Activated CD4-positive, CD25-positive, alpha-beta regulatory T cell treated with anti-CD3 and anti-CD28 coated beads, Interleukin-2, amount 50 U/mL, for 72 hours (primary cell): ENCODE data around the gene TRAPPC3.

Source experiments
- DNase-seq: peaks from one replicate; pipeline ENCODE4 v3.0.0; 2021

The TRAPPC3 gene

DNA sequence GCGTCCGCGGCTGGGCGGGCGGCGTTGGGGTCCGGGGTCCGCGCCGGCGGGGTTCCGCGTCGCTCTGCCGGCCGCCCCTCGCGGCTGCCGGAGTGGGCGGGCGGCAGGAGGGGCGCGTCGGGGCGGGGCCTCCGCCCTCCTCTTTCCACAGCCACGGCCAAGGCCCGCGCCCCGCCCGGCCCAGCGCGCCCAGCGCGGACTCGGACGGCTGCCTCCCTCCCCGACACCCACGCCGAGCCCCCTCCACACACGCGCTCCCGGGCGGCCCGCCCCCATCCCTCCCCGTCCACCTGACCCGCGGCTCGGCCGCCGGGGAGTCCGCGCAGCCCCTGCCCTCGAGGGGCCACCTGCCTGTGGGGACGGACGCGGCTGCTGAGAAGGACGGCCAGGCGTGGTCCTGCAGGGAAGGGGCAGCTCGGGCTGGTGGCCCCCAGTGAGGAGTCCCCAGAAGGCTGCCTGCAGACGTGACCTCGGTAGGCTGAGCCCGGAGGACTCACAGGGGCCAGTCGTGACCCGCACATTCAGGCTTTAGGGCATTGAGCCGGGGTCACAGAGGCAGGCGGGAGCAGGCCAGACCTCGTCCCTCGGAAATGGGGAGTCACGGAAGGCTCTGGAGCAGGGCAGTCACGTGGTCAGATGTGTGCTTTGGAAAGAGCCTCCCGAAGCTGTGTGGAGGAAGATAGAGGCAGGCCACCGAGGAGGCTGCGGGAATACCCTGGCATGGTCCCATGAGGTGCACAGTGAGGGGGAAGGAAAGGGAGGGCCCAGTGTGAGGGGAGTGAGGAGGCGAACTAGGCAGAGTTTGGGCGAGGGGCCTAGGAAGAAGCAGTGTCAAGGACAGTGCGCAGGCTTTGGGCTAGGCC lies 23.9 kb downstream of the TRAPPC3 start, which contains the start of gene COL8A2:
TSS of gene COL8A2 (minus strand) at position 94 of the 863 bp plus-strand sequence. CDS start 24,980 bp downstream, outside the sequence.
- DNase-seq, result no peak

DNA sequence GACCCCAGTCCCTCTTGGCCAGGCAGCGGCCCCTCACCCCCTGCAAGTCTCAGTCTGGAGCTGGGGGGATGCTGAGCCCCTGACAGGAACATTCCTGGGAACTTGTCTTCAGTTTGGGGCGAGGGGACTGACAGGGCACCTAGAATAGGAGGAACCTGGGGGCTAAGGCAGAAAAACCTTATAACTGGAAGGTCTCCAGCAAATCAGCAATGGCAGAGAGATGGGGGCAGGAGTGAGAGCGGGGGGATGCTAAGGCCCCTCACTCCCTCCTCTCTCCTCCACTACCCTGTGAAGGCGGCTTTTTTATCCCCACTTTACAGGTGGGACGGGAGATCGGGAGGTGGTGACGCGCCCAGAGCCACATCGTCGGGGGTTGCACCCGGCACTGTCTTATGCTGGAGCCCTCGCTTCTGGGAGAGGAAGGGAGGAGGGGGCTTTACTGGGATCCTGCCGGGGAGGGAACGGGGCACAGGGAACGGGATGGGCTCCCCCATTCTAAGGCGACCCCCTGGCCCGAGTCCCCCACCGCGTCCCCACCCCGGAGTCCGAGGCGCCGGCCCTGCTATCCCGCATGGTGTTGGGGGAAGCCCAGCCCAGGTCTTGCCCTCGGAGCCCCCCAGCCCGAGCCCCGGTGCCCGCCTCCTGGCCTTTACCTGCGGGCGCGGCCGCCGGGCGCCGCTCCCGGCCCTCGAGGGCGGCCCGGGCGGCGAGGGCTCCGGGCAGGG lies 24.7 kb downstream of the TRAPPC3 start:
- DNase-seq, result no peak

DNA sequence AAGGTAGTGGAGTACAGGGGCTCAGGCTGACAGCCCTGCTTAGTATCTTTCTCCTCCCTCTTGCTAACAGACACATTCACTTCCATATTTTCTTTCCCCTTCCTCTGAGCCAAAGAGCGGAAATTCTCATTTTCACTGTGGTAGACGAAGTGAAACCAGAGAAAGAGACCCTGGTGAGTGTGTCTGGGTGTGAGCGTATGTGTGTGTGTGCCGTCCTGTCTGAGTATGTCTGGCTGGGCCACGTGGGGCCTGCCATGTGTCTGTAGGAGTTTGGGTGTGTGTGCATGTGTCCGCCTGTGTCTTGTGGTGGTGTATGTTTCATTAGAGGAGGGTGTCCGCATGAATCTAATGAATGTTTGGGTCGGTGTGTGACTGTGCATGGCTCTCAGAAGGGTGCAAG lies 25.9 kb downstream of the TRAPPC3 start:
- DNase-seq, result no peak

DNA sequence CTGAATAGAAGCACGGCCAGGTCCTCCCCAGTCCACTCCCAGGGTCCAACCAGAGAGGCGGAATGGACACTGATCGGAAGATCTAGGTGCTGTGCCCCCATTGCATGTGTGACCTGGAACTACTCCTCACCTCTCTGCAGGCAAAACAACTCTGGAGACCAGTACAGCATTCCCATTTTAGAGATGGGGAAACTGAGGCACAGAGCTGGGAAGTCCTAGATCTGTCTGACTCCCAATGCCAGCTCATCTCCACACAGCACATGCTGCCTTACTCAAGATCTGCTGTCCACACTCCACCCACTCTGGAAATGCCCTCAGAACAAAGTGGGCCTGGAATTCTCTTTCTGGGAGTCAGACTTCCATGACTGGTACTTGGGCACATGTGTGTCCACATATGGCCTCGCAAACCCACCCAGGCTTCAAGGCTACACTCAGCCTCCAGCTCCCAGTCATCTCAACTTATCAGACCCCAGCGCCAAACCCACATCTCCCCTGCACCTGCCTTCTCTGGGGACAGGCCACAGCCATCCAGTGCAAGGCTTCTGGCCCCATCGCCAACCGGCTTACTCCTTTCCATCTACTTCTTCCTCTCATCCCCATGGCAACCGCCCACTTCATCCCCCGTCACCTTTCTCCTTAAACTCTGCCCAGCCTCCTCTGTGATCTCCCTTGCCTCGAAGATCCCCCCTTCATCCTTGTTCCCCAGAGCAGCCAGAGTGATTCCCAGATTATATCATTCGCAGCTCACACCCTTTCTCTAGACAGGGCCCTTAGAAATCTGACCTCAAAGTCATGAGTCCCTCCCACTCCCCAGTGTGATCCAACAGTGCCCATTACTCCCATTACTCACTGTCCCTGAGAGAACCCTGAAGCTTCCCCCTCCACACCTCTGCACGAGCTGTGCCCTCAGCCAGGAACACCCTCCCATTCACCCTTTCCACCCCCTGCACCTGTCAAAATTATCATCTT lies 26.9 kb downstream of the TRAPPC3 start:
- DNase-seq, result no peak

DNA sequence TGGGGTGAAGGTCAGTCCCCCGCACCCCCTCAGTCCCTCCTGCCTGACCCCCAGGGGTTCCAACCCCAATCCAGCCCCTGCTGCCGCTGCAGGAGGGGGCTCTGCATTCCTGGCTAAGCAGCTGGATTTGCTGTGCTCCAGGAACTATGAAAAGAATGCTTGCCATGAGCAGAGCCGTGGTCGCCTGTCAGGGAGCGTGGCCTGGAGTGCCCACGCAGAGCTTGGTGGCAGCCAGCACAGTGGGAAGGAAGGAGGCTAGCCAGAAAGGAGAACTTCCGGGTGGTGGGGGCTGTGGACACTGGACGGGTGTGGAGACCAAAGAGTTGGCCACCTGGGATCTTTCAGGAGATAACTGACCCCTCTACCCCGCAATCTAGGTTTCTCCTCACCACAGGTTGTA lies 29.8 kb downstream of the TRAPPC3 start:
- no peak for DNase-seq

DNA sequence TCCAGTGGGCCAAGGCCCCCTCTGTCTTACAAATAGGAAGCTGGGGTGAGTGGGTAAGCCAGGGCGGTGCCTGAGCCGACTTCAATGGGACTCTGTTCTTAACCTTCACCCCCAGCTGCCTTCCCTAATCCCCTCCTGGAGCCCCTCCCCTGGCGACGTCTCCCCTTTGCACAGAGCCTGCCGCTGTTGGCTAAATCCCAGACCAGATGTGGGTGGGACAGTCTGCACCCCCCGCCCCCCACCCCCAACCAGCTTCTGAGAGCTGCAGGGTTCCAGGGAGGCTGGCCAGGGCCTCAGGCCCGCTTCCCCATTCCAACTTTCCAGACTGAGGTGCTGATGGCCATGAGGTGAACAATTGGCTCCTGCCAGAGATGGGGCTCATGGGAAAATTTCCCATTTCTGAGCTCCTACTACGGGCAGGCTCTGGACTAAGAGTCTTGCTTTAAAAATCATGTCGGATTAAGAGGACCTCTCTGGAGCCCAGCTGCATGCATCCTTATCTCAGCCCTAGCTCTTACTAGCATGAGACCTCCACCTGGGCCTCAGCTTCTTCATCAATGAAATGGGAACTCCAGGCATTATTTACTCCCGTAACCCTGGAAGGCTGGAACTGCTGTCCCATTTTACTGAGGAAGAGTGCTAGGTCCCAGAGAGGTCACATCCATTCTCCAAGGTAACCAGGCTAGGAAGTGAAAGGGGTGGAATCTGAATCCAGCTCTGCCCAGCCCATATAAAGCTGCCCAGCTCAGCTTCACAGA lies 30.7 kb downstream of the TRAPPC3 start:
- DNase-seq, result no peak

DNA sequence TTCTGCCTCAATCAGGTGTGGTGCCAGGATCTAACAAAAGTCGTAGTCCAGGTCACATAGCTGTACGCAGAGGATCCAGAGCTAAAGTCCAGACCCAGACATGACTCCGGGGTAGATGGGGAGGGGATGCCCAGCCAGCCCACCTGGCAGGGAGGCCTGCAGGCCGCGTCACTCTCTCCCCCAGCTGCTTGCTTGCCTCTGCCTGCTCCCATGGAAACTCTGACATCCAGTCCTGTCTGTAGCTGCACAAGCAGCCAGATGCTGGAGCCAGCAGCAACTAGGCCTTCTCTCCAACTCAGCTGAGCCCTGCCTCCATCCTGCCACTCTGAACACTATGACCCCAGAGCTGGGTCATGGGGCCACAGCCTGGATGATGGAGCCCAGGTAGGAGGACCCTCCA lies 32.4 kb downstream of the TRAPPC3 start:
- no peak for DNase-seq

DNA sequence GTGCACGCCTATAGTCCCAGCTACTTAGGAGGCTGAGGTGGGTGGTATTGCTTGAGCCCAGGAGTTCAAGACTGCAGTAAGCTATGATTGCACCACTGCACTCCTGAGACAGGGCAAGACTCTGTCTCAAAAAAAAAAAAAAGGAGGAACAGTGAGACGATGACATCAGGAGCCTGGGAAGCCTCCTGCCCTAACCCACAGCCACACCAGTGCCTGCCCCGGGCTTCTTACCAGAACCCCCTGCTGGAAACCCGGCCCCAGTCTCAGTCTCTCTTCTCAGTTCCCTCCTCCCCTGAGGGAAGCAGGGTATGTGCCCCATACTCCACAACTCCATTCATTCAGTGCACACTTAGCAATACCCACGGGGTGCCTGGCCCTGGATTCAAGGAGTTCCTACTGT lies 33.4 kb downstream of the TRAPPC3 start:
- no peak for DNase-seq

DNA sequence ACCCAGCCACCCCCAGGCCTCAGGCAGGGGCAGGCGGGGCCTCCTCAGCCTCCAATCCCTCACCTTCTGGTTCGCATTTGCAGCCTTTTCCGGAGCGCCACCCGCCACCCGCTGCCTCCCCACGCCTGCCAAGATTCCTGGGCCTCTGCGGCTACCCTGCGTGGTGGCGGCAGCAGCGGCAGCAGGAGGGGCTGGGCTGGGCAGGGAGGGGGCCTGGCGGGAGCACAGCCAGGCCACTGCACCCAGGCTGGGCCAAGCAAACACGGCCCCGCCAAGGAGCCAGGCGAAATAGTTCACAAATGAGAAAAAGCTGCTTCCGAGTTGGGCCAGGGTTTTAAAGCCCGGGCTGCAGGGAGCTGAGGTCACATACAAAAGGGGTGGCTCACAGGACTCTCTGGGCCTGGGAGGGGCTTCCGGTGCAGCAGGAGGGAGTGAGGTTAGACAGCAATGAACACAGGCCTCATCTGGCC lies 34.1 kb downstream of the TRAPPC3 start:
- DNase-seq, result no peak

DNA sequence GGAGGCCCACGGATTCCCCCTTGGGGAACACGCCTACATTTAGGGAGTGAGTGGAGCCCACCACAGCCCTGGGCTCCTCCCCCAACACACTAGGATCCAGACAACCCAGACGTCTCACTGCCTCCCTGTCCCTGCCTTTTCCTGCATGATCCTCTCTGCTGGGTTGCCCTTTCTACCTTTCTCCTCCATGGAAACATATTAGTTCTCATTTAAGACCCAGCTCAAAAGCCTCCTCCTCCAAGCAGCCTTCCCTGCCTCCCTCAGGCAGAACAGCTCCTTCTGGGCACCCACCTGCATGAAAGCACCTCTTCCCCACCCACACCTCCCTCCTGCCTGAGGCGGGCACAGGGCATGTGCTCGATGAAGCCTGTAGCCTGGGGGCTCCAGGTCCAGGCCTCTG lies 34.9 kb downstream of the TRAPPC3 start:
- no peak for DNase-seq

DNA sequence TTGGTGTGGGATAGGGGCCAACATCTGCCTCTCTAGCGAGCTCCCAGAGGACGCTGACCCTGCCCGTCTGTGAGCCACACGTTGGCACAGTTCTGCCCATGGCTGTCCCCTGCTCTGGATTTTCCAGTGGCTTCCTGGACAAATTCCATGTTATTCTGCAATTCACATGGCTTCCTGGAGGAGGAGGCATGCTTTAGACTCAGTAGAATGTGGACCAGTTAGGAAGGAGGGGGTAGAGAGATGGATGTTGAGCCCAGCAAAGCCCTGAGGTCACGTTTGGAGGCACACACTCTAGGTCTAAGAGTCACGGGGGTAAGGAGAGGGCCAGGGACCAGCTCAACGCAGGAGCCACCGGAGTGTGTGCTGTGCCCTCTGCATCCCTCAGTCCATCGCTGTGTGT lies 36.5 kb downstream of the TRAPPC3 start:
- DNase-seq, result no peak

DNA sequence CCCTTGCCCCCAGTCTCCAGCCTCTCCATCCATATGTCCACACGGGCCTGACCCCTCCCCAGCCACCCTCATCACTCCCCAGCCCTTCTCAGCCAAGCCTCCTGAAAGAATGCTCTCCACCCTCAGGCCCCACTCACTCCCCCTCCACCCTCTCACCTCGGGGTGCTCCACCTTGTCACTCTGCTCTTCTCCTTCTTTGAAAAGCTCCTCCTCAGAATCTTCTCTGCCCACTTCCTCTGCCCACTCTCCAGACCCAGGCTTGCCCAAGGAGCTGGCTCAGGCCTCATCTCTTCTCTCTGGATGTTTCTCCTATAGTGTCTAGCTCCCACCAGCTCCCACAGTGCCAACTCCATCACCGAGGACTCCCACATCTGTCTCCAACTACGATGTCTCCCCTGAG lies 38.1 kb downstream of the TRAPPC3 start:
- DNase-seq, result no peak

DNA sequence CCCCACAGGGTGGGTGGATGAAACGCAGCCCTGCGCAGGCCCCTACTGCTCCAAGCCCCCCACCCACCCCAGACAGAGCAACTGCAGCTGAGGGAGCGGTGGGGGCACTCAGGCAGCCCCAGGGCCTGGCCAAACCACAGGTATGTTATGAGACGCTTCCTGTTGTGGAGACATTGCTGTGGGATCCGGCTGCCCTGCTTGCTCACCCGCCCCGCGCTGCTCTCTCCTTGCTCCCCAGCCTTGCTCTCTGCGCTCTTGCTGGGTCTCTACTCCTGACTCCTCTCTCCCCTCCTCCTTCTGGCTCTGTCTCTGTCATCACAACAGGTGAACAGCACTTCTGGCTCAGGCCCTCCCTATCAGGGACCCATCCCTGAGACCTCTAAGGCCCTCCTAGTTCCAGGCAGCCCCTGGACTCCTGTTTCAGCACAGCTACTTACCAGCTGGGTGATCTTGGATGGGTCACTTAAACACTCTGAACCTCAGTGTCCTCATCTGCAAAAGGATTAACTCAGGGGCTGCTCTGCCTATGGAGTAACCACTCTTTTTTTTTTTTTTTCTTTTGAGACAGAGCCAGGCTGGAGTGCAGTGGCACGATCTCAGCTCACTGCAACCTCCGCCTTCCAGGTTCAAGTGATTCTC lies 40.1 kb downstream of the TRAPPC3 start:
- DNase-seq, result no peak

DNA sequence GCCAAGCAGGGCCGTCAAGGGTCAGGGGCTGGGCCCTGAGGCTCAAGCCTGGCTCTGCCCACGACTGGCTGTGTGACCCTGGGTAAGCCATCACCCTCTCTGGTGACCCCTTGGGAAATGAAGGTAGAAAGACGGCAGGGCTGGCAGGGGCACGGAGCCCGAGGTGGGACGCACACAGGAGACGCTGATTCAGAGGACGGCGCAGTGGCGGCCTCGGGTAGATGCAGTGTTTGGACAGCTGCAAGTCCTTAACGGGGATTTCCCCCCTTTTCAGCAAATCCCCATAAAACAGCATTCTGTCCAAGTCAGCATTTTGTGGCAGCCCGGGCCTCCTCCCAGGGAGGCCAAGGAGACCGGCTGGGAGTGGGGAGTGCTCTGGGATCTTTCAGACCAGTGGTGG lies 41.0 kb downstream of the TRAPPC3 start:
- no peak for DNase-seq

DNA sequence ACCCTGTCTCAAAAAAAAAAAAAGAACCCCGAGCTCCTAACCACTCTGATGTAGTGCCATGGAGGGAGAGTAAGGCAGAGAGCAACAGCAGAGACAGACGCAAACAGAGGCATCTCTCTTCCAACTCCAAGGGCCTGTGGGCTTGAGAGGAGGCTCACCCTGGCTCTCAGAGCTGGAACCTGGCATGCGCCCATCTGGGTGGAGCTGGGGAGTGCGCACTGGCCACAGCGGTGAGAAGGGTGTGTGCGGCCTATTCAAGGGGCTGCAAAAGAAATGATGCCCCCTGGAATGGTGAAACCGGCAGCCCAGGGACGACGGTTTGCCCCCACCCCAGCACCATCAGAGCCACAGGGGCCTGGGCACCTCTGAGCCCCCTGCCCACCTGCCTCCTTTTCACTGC lies 41.9 kb downstream of the TRAPPC3 start:
- no peak for DNase-seq

DNA sequence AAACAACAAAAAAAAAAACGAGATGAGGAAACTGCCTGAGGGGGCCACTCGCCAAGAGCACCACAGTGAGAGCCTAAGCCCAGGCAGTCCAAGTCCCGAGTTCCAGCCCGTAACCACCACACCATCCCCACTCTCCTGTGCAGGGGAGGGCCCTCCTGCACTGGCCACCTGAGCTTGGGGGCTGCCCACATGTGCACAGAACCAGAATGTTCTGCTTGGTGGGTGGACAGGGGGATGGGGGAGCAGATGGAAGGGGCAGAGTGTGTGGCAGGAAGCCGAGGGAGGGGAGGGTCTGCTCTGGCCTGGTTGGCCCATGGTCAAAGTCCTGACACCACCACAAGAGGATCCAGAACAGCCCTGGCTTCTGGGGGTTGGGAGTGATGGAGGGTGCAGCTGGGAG lies 43.0 kb downstream of the TRAPPC3 start:
- DNase-seq, result no peak

DNA sequence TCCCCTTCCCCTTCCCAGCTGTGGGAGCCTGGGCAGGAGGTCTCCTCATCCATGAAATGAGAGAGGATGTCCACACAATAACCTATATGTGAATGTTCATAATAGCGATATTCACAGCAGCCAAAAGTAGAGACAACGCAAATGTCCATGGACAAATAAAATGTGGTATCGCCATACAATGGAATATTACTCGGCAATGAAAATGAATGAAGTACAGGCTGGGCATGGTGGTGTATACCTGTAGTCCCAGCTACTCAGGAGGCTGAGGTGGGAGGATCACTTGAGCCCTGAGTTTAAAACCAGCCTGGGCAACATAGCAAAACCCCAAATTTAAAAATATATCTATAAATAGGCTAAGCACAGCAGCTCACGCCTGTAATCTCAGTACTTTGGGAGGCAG lies 47.7 kb downstream of the TRAPPC3 start:
- DNase-seq, result no peak

DNA sequence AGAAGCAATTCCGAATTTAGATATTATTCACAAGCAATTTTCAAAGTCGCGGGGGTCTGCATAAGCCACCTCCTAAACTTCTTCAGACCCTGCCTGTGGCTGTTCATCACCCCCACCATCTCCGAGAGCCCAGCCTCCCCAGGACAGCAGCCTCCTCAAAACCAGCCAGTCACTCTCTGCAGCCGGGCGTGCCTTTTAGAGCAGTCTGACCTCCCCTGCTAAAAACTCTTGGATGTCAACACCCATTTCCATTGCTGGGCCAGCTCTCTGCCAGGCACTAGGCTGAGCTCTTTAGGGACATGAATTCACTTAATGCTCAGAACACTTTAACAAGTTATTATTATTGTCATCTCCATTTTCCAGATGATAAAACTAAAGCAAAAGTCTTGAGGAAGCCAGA lies 48.9 kb downstream of the TRAPPC3 start:
- no peak for DNase-seq

DNA sequence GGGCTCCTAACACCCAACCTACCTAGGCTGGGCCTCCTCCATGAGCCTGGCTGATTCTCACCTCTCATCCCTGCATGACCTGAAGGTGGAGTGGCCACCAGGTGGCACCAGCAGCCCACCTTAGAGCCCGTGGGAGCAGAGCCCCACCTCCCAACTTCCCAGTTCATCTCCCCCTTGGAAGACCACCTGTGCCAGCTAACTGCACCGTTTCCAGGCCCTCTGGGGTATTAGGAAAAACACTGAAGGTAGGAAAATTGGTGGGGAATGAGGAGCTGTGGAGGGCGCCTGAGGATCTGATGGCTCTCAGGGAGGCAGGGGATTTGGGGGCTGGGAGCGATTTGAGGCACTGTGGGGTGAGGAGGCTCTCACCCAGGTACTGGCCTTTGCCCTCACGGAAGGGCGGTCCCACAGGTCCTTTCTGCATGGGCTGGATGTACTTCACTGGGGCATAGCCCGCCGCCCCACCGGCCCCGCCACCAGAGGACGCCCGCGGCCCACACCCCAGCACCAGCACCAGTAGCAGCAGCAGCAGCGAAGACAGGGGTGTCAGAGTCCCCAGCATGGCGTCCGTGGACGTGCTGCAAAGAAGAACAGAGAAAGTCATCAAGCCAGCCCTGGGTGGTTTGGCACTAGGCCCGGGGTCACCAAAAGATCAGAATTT lies 49.5 kb downstream of the TRAPPC3 start:
- DNase-seq, result peak; percentile 78

DNA sequence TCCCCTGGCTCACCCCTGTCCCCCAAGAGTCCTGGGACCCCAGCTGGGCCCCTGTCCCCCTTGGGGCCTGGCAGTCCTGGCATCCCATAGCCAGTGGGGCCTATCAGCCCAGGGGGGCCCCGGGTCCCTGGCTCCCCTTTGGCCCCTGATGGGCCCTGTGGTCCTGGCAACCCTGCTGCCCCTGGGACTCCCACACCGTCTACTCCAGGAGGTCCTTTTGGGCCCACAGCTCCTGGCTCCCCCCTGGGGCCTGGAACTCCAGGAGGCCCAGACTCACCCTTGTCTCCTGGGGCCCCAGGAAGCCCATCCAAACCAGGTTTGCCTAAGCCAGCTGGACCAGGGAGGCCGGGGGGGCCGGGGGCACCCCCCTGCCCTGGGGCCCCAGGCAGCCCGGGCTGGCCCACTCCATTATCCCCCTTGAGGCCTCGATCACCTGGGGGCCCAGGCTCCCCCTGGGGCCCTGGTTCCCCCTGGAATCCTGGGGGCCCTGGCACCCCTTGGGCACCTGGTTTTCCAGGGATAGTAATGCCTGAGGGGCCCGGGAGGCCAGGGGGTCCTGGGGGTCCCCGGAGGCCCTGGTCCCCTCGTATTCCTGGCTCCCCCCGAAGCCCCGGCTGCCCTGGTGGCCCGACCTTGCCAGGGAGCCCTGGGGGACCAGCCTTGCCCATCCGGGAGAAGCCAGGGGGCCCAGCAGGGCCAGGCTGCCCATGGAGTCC lies 50.5 kb downstream of the TRAPPC3 start:
- no peak for DNase-seq
